AG20443 (cell line): Measurements from ENCODE around the gene VSIG2.

Experiments used
- DNase-seq: peaks from one replicate; pipeline ENCODE4 v3.0.0; 2012; ENCODE audit warnings: low spot score, mixed read lengths

Gene VSIG2

GRCh38 chr11:124748481-124749343 is 3.3 kb downstream of the VSIG2 start:
- DNase-seq = no peak

GRCh38 chr11:124748100-124748418 is 4.0 kb downstream of the VSIG2 start:
- no peak for DNase-seq

- no peak for DNase-seq
Observed at GRCh38 chr11:124747406-124748099, 4.5 kb downstream of the VSIG2 start.

GRCh38 chr11:124746621-124747243 is 5.3 kb downstream of the VSIG2 start:
- DNase-seq = peak; percentile 92

GRCh38 chr11:124745835-124746620 is 6.0 kb downstream of the VSIG2 start:
- peak; percentile 15 for DNase-seq

GRCh38 chr11:124745270-124745834 is 6.7 kb downstream of the VSIG2 start:
- no peak for DNase-seq

- no peak for DNase-seq
Observed at GRCh38 chr11:124743050-124743449, 9.0 kb downstream of the VSIG2 start.

- no peak for DNase-seq
Observed at GRCh38 chr11:124742555-124742954, 9.5 kb downstream of the VSIG2 start.

- DNase-seq = no peak
Observed at GRCh38 chr11:124740277-124740882, 11.7 kb downstream of the VSIG2 start.

- DNase-seq = peak; percentile 98
Observed at GRCh38 chr11:124739479-124740276, 12.4 kb downstream of the VSIG2 start, which contains the start of gene NRGN. Gene NRGN (plus strand): TSS chr11:124739942. CDS start chr11:124740085, 143 bp downstream.

GRCh38 chr11:124738713-124739478 is 13.2 kb downstream of the VSIG2 start:
- no peak for DNase-seq

GRCh38 chr11:124737638-124738305 is 14.3 kb downstream of the VSIG2 start:
- no peak for DNase-seq

- DNase-seq = no peak
Observed at GRCh38 chr11:124736736-124737135, 15.3 kb downstream of the VSIG2 start.

- DNase-seq = no peak
Observed at GRCh38 chr11:124732230-124732629, 19.8 kb downstream of the VSIG2 start.

- no peak for DNase-seq
Observed at GRCh38 chr11:124729571-124729970, 22.5 kb downstream of the VSIG2 start.

GRCh38 chr11:124728134-124728533 is 23.9 kb downstream of the VSIG2 start:
- no peak for DNase-seq

GRCh38 chr11:124727474-124727873 is 24.6 kb downstream of the VSIG2 start:
- DNase-seq = no peak

- DNase-seq = no peak
Observed at GRCh38 chr11:124725719-124726105, 26.3 kb downstream of the VSIG2 start.
